Aorta (tissue), 5 donors: ENCODE data around the gene TBC1D9. TPM values are rescaled to one million over a fixed set of nuclear protein-coding genes. Genes with fewer than 3 reads are reported as not detected.

Experiments used
- ATAC-seq: fragments of 200-7000 bp; cut with Tn5 transposase; one replicate; pipeline ENCODE4 v1.9.1; 2022; ENCODE audit warnings: moderate library complexity; ENCODE audit not compliant: low FRiP score
- DNase-seq, 2 donors: peaks; one replicate each; pipeline ENCODE4 v3.0.0-alpha.2; 2020
- H3K27ac ChIP-seq, 2 donors: one replicate each; pipeline ENCODE4 v1.5.1; 2013; ENCODE audit warnings: low read length in 2 of 2, mild to moderate bottlenecking in 2 of 2, moderate library complexity in 2 of 2, control low read depth in 1 of 2, inconsistent platforms in 1 of 2, low read depth in 1 of 2
- H3K27me3 ChIP-seq, 2 donors: one replicate each; pipeline ENCODE4 v1.6.1; 2013; ENCODE audit warnings: control low read depth in 1 of 2, low read length in 1 of 2, mild to moderate bottlenecking in 1 of 2, moderate library complexity in 1 of 2; ENCODE audit not compliant: insufficient read depth in 2 of 2, control insufficient read depth in 1 of 2
- H3K36me3 ChIP-seq, 2 donors: one replicate each; pipeline ENCODE4 v1.6.1; 2013; ENCODE audit warnings: control low read depth in 1 of 2, low read length in 1 of 2, mild to moderate bottlenecking in 1 of 2; ENCODE audit not compliant: insufficient read depth in 2 of 2, control insufficient read depth in 1 of 2
- H3K4me1 ChIP-seq, 2 donors: one replicate each; pipeline ENCODE4 v1.6.1; 2013; ENCODE audit warnings: low read length in 2 of 2, control low read depth in 1 of 2, mild to moderate bottlenecking in 1 of 2, moderate library complexity in 1 of 2; ENCODE audit not compliant: insufficient read depth in 2 of 2, control insufficient read depth in 1 of 2
- H3K4me3 ChIP-seq, 2 donors: one replicate each; pipeline ENCODE4 v1.5.1; 2013; ENCODE audit warnings: low read length in 2 of 2, control low read depth in 1 of 2, mild to moderate bottlenecking in 1 of 2
- H3K9me3 ChIP-seq: one replicate; pipeline ENCODE4 v1.6.1; 2013; ENCODE audit warnings: mild to moderate bottlenecking, low read length; ENCODE audit not compliant: control insufficient read depth
- WGBS, 2 donors: extraction: QIAGEN DNeasy Blood & Tissue Kit; methylation state at CpG; one replicate each; pipeline ENCODE4 v1.1.7; 2013; 5-methylcytosine and 5-hydroxymethylcytosine counted together
- intact Hi-C, 2 donors: fragments of 100-400 bp; cut with DNase I; formaldehyde crosslinking; loops; one replicate each; pipeline versions ENCODE4 v1.14.2 to v1.15.0; 2022
- polyA plus RNA-seq, 2 donors: library from polyadenylated mRNA; stranded (reverse); fragments of 200-250 nt; gene quantifications; one replicate each; pipeline ENCODE4 v1.2.3, GENCODE V29; 2013
- total RNA-seq, 2 donors: library from RNA; stranded (reverse); fragmentation: NEBNext Ultra II Directional; extraction: Animal tissue kit (Norgen Biotek cat#: 25700); gene quantifications; one replicate each; pipeline ENCODE4 v1.2.1, GENCODE V29; 2021
- donor health status: healthy with polysubstance abuse.
- donor health status: Bipolar disorder and iron deficiency.
- donor health status: DM: no; HTN: no; CAD: no.
- donor health status: DM: no; HTN: no; CAD: no.
- donor health status: DM: yes; HTN: yes; CAD: no.

Gene TBC1D9
- total and polyA plus RNA-seq, 4 donors = 4.7 to 28.8 (median 13.5) TPM

DNA sequence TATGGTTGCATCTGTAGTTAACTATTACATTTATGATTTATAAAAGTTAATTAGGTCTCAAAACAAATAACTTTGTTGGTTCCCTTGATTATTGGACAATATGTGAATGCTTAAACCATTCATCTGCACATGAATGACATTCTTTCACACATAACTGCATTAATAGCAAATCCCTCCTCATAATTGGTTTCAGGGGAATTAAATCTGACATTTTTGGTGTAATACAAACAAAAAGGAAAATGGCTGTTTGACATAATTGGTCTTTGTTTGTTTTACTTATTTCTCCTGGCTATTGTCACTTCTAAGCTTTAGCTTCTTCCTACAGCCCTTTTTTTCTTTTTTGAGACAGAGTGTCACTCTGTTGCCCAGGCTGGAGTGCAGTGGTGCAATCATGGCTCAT lies 71.9 kb downstream of the TBC1D9 start:
- ATAC-seq (no peak), DNase-seq (no peak)
- H3K27ac ChIP-seq = no peak overlapping the region
- no peaks in the 10 kb centered on the region for H3K27me3 ChIP-seq
- no peaks in the 10 kb centered on the region for H3K9me3 ChIP-seq
- no peaks in the 10 kb centered on the region for H3K36me3 ChIP-seq
- intact Hi-C loops = no loop called here
- no peaks in the 10 kb centered on the region for H3K4me1 ChIP-seq
- H3K4me3 ChIP-seq = no peak overlapping the region

DNA sequence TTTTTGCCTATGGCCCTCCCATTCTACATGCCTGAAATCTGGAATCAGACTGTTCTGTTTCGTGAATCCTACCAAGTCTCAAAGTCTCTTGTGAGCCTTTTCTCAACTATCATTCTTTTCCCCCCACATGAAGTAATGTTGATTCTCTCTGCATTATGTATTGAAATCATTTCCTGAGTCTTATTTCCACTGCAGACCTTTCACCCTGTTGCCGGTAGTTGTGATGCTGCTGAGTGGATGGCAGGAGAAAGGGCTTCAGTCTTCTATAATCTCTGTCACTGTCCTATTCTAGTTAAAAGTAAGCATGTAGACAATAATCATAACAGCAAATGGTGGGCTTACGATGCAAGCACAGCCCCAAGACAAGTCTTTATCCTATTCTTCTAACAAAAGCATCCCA lies 75.0 kb downstream of the TBC1D9 start:
- Histone ChIP-seq H3K27me3 (no peaks in the 10 kb centered on the region), H3K36me3 (peaks cover 2 to 4% of the 10 kb centered on the region in 2 donors), H3K9me3 (no peaks in the 10 kb centered on the region), H3K4me3 (no peak overlapping the region), H3K4me1 (no peaks in the 10 kb centered on the region), H3K27ac (no peak overlapping the region)
- DNase-seq (no peak), ATAC-seq (no peak)
- WGBS, 2 donors = 76 to 82% methylated on average over 3 of the region's 3 CpGs
- intact Hi-C loops = no loop called here

DNA sequence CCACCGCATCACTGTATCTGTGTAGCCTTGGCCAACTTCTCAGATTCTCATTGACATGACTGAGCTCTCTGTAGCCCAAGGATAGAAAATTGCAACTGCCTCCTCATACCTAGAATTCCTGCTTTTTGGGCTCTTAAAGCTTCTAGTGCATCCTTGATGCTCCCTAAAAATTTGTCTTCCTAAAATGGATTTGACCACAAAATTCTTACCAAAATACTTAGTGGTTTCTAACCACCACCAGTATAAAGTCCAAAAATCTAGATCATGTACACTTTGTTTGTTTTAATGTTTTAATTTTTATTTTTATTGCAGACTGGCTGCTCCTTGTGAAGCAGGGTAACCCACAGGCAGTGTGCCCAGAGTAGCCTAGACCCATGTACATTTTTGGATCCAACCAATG lies 75.5 kb downstream of the TBC1D9 start:
- DNase-seq = no peak
- peaks cover 2 to 4% of the 10 kb centered on the region in 2 donors for H3K36me3 ChIP-seq
- H3K27me3 ChIP-seq = no peaks in the 10 kb centered on the region
- no peak overlapping the region for H3K4me3 ChIP-seq
- intact Hi-C loops = no loop called here
- H3K9me3 ChIP-seq = no peaks in the 10 kb centered on the region
- H3K4me1 ChIP-seq = no peaks in the 10 kb centered on the region
- H3K27ac ChIP-seq = no peak overlapping the region
- no peak for ATAC-seq
- 83 to 84% methylated on average over 1 of the region's 1 CpG for WGBS, 2 donors

DNA sequence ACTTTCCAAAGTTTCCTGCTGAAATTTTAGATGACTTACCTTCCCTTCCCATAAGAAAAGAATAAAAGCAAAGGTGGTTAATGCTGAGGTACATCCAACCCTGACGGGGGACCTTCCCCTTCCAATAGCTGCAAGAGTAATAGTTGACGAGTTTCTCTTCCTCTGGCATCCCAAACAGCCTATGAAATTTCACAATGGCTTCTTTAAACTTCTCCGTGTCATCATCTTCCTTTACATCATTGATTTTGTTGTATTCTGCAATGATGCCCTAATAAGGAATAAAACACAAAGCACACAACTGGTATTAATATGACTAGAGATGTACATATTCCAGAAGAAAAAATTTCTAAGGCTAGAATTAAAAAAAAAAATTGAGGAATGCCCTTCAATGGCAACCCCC lies 76.6 kb downstream of the TBC1D9 start:
- H3K9me3 ChIP-seq = no peaks in the 10 kb centered on the region
- no peak for DNase-seq
- peaks cover 2 to 4% of the 10 kb centered on the region in 2 donors for H3K36me3 ChIP-seq
- 92 to 97% methylated on average over 3 of the region's 3 CpGs for WGBS, 2 donors
- no peak overlapping the region for H3K27ac ChIP-seq
- H3K4me1 ChIP-seq = no peaks in the 10 kb centered on the region
- H3K4me3 ChIP-seq = no peak overlapping the region
- ATAC-seq = no peak
- no peaks in the 10 kb centered on the region for H3K27me3 ChIP-seq
- intact Hi-C loops = no loop called here

DNA sequence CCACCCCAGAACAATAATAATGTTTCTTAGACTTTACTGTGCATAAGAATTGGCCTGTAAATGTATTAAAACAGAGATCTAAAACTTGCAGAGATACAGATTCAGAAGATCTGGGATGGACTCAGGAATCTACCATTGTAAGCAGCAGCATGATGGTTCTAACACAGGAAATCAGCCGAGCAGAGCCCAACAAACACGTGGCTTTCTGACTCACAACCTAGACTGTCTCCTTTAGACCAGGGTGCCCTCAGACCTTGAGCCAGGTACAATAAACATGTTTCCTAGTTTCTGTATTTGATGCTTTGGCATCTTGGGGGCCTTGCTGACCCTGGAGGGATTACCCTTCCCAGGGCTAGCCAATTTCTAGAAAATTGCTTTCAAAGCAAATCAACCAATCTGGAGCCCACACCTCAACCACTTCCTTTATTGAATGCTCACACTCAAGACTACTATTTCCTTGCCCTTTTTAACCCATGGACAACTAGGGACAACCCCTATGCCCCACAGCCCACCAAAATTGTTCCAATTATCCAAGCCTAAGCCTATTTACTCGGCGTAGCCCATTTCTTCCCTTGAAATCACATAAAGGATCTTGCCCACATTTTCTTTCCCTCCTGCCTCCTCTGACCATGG lies 80.5 kb downstream of the TBC1D9 start:
- no peak for ATAC-seq
- Histone ChIP-seq H3K27me3 (no peaks in the 10 kb centered on the region), H3K4me3 (no peak overlapping the region), H3K36me3 (peaks cover 2 to 4% of the 10 kb centered on the region in 2 donors), H3K27ac (no peak overlapping the region), H3K4me1 (no peaks in the 10 kb centered on the region), H3K9me3 (no peaks in the 10 kb centered on the region)
- intact Hi-C loops = no loop called here
- DNase-seq = no peak
- 81 to 83% methylated on average over 4 of the region's 4 CpGs for WGBS, 2 donors

DNA sequence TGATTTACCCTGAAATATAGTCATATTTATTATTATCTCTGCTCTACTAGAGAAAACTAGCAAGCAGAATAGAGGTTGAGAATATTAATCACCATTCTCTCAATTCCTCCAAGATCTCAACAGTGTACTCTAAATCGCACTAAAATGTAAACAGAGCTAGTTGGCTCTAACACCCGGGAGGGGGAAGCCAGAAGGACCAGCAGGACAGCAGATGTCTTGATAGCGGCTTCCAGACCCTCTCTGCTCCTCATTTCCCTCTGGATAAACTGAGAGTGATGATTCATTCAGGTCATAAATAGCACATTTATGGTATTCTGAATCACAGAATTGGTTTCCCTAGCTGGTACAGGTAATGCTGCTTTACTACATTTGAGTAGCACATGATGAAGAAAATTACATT lies 82.5 kb downstream of the TBC1D9 start:
- peaks cover 4 to 5% of the 10 kb centered on the region in 2 donors for H3K36me3 ChIP-seq
- no peaks in the 10 kb centered on the region for H3K9me3 ChIP-seq
- 43 to 52% methylated on average over 3 of the region's 3 CpGs for WGBS, 2 donors
- intact Hi-C loops = no loop called here
- no peak overlapping the region for H3K27ac ChIP-seq
- DNase-seq (no peak), ATAC-seq (no peak)
- no peak overlapping the region for H3K4me3 ChIP-seq
- H3K4me1 ChIP-seq = no peaks in the 10 kb centered on the region
- H3K27me3 ChIP-seq = no peaks in the 10 kb centered on the region

DNA sequence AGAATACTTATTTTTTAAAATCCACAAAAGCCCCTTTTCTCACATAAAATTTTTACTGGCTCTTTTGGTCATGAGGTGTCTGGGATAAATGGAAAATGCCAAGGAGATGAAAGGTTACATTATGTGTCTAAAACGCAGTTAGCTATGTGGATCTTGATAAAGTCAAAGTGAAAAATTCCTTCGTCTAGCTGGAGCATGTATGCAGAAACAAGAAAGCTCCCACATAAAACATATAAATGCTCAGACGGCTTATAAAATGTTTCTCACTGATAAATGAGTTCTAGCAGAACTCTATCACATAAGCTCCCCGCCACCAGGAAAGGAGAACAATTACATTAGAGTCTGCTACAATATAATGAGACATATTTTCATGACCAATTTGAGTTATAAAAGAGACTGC lies 83.8 kb downstream of the TBC1D9 start:
- ATAC-seq = no peak
- Histone ChIP-seq H3K4me3 (no peak overlapping the region), H3K27me3 (no peaks in the 10 kb centered on the region), H3K36me3 (peaks cover 5 to 6% of the 10 kb centered on the region in 2 donors), H3K4me1 (no peaks in the 10 kb centered on the region), H3K27ac (no peak overlapping the region), H3K9me3 (no peaks in the 10 kb centered on the region)
- WGBS, 2 donors = 55 to 73% methylated on average over 4 of the region's 4 CpGs
- DNase-seq = no peak
- intact Hi-C loops = no loop called here

DNA sequence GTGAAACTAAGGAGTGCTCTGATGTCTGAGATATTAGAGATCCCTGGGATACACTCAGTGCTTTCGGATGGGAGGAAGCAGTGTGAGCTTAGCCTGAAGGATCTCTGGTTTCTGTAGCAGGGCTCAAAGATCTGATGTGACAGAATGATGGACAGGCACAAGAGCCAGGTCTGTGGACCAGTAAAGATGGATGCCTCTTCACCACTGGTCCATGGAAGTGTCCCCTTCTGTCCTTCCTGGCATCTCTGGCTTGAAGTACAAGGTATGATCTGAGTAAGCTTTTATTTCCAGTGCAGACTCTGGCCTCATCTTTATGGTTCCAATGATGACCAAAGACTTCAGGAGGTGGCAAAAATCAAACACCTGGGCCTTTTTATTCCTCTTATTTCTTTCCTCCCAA lies 88.1 kb downstream of the TBC1D9 start:
- intact Hi-C loops = no loop called here
- no peak overlapping the region for H3K27ac ChIP-seq
- H3K4me1 ChIP-seq = no peaks in the 10 kb centered on the region
- no peak for DNase-seq
- no peaks in the 10 kb centered on the region for H3K27me3 ChIP-seq
- WGBS, 2 donors = 90 to 93% methylated on average over 1 of the region's 1 CpG
- no peak overlapping the region for H3K4me3 ChIP-seq
- no peak for ATAC-seq
- H3K9me3 ChIP-seq = no peaks in the 10 kb centered on the region
- H3K36me3 ChIP-seq = peaks cover 5 to 7% of the 10 kb centered on the region in 2 donors

DNA sequence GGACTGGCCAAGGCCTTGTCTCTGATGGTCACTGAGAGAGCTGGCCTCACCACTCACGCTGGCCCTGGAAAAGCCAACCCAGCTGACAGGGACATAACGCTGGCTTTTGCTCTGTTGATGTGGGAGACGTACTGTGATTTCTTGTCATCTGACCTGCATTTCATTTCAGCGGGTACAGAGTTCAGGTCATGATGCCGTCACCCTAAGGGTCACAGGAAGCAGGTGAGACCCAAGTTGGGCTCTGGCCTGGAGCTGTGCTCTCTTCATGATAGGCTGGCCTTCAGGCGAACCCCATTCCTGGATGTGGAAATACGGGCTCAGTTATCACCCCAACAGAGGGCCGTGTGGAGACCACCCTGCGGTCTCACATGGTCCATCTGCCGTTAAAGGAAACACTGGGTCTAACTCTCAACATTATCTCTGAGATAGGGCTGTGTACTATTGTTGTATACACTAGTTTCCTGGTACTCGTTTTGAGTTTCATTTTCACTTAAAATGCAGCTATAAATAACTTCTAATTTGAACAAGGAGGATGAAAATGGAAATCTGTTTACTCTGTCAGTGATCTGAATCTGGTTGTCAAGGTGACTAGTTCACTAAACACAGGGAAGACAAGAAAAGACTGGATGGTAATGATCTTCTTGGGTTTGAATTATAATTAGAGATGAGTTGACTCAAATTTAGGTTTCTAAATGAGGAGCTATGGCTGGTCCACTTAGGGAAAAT lies 89.1 kb downstream of the TBC1D9 start:
- H3K9me3 ChIP-seq = no peaks in the 10 kb centered on the region
- H3K4me3 ChIP-seq = no peak overlapping the region
- peaks cover 5 to 9% of the 10 kb centered on the region in 2 donors for H3K36me3 ChIP-seq
- intact Hi-C loops = no loop called here
- H3K4me1 ChIP-seq = no peaks in the 10 kb centered on the region
- H3K27me3 ChIP-seq = no peaks in the 10 kb centered on the region
- 91 to 94% methylated on average over 11 of the region's 11 CpGs for WGBS, 2 donors
- ATAC-seq (no peak), DNase-seq (no peak)
- no peak overlapping the region for H3K27ac ChIP-seq
